ENCODE measurements around the gene GH1.

GH1 gene

GRCh38 chr17:63962298-63962744 is 43.7 kb upstream of the GH1 start:
- Histone ChIP-seq H3K27me3 (ENCODE audit: control insufficient read depth, low read length) (no peaks in the 10 kb centered on the region), H3K4me1 (ENCODE audit: control insufficient read depth, low read length) (peaks cover 4% of the 10 kb centered on the region), H3K79me2 (ENCODE audit: control insufficient read depth, low read length) (no peaks in the 10 kb centered on the region), H3K27ac (ENCODE audit: low read depth, low read length) (no peak overlapping the region), H3K4me3 (ENCODE audit: low read length) (no peak overlapping the region), H3K9me3 (ENCODE audit: control insufficient read depth, insufficient read depth, low read length) (no peaks in the 10 kb centered on the region), H4K20me1 (ENCODE audit: control insufficient read depth, insufficient read depth, low read depth, low read length) (no peaks in the 10 kb centered on the region), H3K4me2 (ENCODE audit: low read length) (no peak overlapping the region), H3K36me3 (ENCODE audit: control insufficient read depth, low read length) (no peaks in the 10 kb centered on the region), H3K9me2 (replicated peaks; ENCODE audit: control insufficient read depth, low read length) (no peaks in the 10 kb centered on the region), H3F3A (ENCODE audit: control insufficient read depth, insufficient read depth) (0 out of 2 replicates have a peak, but pooled peaks cover 4% of the 10 kb centered on the region)
- TF ChIP-seq, protein P1, sequence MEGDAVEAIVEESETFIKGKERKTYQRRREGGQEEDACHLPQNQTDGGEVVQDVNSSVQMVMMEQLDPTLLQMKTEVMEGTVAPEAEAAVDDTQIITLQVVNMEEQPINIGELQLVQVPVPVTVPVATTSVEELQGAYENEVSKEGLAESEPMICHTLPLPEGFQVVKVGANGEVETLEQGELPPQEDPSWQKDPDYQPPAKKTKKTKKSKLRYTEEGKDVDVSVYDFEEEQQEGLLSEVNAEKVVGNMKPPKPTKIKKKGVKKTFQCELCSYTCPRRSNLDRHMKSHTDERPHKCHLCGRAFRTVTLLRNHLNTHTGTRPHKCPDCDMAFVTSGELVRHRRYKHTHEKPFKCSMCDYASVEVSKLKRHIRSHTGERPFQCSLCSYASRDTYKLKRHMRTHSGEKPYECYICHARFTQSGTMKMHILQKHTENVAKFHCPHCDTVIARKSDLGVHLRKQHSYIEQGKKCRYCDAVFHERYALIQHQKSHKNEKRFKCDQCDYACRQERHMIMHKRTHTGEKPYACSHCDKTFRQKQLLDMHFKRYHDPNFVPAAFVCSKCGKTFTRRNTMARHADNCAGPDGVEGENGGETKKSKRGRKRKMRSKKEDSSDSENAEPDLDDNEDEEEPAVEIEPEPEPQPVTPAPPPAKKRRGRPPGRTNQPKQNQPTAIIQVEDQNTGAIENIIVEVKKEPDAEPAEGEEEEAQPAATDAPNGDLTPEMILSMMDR (IDR thresholded peaks at IDR 0.05; ENCODE audit: low read depth, low read length, poor library complexity, severe bottlenecking): no peak
- TF ChIP-seq EZH2phosphoT487 (IDR thresholded peaks at IDR 0.05; ENCODE audit: borderline replicate concordance, low read length): no peak

- peak overlapping the region; percentile 14; the same call in 1 of the 2 replicates for H3K4me2 ChIP-seq (ENCODE audit: low read length)
- no peak overlapping the region for H3K4me3 ChIP-seq (ENCODE audit: low read length)
Measured at GRCh38 chr17:63961355-63962212, 42.9 kb upstream of the GH1 start.

DNA sequence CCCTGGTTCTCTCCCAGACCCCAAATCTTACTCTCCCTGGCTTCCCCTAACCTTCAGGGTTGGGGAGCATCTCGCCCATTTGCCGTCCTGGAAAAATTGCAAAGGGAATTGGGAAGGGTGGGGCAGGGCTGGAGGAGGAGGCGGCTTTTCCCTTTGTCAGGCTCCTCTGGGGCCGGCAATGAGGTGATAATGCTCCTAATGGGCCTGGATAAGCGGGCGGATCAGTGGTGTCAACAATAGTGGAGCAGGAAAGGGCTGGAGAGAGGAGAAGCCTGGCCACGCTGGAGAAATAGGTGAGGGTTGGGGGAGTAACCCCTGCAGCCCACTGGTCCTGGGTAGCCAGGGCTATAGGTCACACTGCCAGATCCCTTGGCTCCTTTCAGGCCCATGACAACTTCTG is 41.8 kb upstream of the GH1 start:
- Histone ChIP-seq H3K79me2 (ENCODE audit: control insufficient read depth, low read length) (no peaks in the 10 kb centered on the region), H3K36me3 (ENCODE audit: control insufficient read depth, low read length) (no peaks in the 10 kb centered on the region), H3K4me3 (ENCODE audit: low read length) (no peak overlapping the region), H3K4me1 (ENCODE audit: control insufficient read depth, low read length) (peaks cover 4% of the 10 kb centered on the region), H3F3A (ENCODE audit: control insufficient read depth, insufficient read depth) (0 out of 2 replicates have a peak, but pooled peaks cover 4% of the 10 kb centered on the region), H3K9me2 (replicated peaks; ENCODE audit: control insufficient read depth, low read length) (no peaks in the 10 kb centered on the region), H3K9me3 (ENCODE audit: control insufficient read depth, insufficient read depth, low read length) (no peaks in the 10 kb centered on the region), H3K27me3 (ENCODE audit: control insufficient read depth, low read length) (no peaks in the 10 kb centered on the region), H4K20me1 (ENCODE audit: control insufficient read depth, insufficient read depth, low read depth, low read length) (no peaks in the 10 kb centered on the region), H3K4me2 (ENCODE audit: low read length) (no peak overlapping the region), H3K27ac (ENCODE audit: low read depth, low read length) (no peak overlapping the region)
- TF ChIP-seq, protein P1 (IDR thresholded peaks at IDR 0.05; ENCODE audit: low read depth, low read length, poor library complexity, severe bottlenecking): no peak
- no peak for TF ChIP-seq EZH2phosphoT487 (IDR thresholded peaks at IDR 0.05; ENCODE audit: borderline replicate concordance, low read length)

More at GRCh38 chr17:63961355-63962212, 42.9 kb upstream of the GH1 start:
- Histone ChIP-seq H3K9me2 (replicated peaks; ENCODE audit: control insufficient read depth, low read length) (no peaks in the 10 kb centered on the region), H3K79me2 (ENCODE audit: control insufficient read depth, low read length) (no peaks in the 10 kb centered on the region), H4K20me1 (ENCODE audit: control insufficient read depth, insufficient read depth, low read depth, low read length) (no peaks in the 10 kb centered on the region), H3K27ac (ENCODE audit: low read depth, low read length) (no peak overlapping the region), H3F3A (ENCODE audit: control insufficient read depth, insufficient read depth) (0 out of 2 replicates have a peak, but pooled peaks cover 4% of the 10 kb centered on the region), H3K4me1 (ENCODE audit: control insufficient read depth, low read length) (peaks cover 4% of the 10 kb centered on the region), H3K9me3 (ENCODE audit: control insufficient read depth, insufficient read depth, low read length) (no peaks in the 10 kb centered on the region), H3K27me3 (ENCODE audit: control insufficient read depth, low read length) (no peaks in the 10 kb centered on the region), H3K36me3 (ENCODE audit: control insufficient read depth, low read length) (no peaks in the 10 kb centered on the region)
- no peak for TF ChIP-seq EZH2phosphoT487 (IDR thresholded peaks at IDR 0.05; ENCODE audit: borderline replicate concordance, low read length)
- TF ChIP-seq, protein P1 (IDR thresholded peaks at IDR 0.05; ENCODE audit: low read depth, low read length, poor library complexity, severe bottlenecking): no peak
